HG03025 (cell line): ENCODE results near the gene PRPH2.
"Not testable (repeated sequence)": the region's sequence is repeated elsewhere in the genome, so short reads cannot be mapped to it uniquely, and the experiment has no call there.

Source experiments
- ATAC-seq: cut with Tn5 transposase; IDR thresholded peaks from one replicate; pipeline ENCODE4 v1.9.1; 2021; ENCODE audit warnings: mild to moderate bottlenecking, moderate library complexity; ENCODE audit not compliant: unreplicated experiment, low FRiP score

The PRPH2 gene

DNA sequence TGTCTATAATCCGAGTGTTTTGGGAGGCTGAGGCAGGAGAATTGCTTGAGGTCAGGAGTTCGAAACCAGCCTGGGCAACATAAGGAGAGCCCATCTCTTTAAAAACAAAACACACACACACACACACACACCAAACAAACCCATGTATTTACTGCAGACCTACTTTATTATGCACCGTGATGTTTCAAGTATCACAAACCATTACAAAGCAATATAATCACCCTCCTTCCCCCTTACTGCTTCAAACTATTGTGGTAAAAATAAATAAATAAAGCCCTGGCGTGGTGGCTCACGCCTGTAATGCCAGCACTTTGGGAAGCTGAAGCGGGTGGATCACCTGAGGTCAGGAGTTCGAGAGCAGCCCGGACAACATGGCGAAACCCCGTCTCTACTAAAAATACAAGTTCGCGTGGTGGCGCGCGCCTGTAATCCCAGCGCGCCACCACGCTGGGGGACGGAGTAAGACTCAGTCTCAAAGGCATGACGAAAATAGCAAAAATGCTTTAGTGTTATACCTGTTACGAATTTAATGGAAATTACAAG lies 22.0 kb upstream of the PRPH2 start:
- no peak for ATAC-seq

DNA sequence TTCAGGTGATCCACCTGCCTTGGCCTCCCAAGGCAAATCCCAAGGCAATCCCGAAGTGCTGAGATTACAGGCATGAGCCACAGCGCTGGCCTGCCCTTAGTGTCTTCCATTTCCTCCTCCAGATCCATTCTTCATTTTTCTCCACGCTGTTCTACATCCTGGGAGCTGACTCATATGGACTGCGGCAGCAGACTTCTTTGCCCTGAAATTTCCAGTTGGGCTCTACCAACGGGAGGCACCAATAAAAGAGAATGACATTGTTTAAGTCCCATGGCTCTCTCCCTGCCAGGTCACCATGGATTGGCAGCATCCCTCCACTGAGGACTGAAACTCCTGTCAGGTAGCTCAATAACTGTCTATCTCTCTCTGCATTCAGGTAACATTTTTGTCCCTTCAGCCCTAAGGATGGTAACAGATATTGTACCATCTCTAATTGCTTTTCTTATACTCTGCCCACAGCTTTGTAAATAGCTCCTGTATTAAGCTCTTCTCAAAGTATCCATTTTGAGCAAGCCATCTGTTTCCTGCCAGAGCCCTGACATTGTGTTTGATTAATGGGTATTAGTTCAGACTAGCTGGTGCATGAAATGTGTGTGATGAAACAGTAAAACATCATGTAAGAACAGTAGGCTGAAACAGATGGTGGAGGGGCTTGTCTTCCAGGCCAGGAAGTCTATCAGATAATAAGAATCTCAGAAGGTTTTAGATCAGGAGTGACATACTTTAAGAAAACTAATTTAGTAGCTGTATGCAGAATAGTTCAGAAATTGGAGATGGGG lies 19.9 kb upstream of the PRPH2 start:
- no peak for ATAC-seq

DNA sequence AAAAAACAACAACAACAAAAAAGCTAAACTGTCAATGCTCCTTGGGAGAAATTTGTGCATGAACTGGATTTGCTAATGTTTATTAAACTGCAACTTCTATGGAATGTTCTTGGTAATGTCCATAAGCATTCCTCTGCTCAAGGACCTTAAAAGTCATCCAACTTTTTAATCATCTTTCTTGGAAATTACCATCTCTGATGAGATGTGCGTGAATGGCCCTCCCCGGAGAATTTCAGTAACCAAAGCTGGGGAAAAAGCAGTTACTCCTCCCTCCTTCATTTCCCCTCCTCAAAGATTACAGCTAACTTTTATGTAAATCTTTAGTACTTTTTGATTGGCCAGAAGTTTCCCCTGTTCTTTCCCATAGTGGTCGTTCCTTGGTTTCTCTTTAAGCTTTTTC lies 18.3 kb upstream of the PRPH2 start:
- ATAC-seq, result no peak

DNA sequence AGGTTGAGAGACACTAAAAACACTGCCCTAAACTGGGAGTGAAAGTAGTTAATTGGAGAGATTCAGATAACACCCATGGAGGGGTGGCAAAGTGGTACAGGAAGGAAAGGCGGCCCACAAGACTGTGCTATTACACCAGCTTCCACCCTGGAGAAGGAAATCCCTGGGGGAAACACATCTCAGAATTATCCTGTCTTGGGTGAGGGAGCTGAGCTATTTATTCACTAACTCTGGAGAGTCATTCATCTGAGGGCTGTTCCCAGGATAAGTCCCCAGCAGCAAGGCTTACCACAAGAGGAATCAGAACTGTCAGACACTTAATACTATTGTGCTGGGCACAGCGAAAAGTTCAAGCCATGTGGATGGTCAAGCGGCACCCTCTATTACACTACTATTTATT lies 13.6 kb upstream of the PRPH2 start:
- no peak for ATAC-seq

DNA sequence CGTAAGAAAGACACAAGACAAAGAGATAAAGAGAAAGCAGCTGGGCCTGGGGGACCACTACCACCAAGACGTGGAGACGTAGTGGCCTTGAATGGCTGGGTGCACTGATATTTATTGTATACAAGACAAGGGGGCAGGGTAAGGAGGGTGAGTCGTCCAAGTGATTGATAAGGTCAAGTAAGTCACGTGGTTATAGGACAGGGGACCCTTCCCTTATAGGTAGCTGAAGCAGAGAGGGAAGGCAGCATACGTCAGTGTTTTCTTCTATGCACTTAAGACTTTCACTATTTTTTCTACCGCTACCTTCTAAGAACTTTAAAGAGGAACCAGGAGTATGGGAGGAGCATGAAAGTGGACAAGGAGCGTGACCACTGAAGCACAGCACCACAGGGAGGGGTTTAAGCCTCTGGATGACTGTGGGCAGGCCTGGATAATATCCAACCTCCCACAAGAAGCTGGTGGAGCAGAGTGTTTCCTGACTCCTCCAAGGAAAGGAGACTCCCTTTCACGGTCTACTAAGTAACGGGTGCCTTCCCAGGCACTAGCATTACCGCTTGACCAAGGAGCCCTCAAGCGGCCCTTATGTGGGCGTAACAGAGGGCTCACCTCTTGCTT lies 11.6 kb upstream of the PRPH2 start:
- not testable (repeated sequence) for ATAC-seq

DNA sequence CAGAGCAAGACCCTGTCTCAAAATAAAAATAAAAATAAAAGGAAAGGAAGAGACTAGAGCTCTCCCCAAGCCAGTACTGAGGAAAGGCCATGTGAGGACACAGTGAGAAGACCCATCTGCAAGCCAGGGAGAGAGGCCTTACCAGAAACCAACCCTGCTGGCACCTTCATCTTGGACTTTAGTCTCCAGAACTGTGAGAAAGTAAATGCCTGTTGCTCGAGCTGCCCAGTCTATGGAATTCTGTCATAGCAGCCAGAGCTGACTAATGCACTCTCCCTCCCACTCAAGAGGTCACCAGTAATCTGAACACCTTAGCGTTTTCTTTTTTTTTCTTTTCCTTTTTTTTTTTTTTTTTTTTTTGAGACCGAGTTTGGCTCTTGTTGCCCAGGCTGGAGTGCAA lies 7.3 kb upstream of the PRPH2 start:
- no peak for ATAC-seq

DNA sequence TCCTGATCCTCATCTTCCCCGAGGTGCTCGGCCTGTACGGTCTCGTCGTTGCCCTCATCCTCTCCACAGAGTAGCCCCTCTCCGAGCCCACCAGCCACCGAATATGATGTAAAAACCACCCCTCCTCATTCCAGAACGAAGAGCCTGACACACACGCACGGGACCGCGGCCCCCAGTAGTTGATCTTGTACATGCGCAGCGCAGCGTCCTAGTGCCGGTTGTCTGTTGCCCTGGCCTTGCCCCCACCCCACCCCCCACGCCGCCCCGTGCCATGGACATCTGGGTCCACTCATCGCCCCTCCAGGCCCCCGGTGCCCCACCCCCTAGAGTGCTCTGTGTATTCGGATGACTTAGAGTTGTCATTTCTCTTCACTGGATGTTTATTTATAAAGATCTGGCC lies 5.2 kb upstream of the PRPH2 start:
- no peak for ATAC-seq

DNA sequence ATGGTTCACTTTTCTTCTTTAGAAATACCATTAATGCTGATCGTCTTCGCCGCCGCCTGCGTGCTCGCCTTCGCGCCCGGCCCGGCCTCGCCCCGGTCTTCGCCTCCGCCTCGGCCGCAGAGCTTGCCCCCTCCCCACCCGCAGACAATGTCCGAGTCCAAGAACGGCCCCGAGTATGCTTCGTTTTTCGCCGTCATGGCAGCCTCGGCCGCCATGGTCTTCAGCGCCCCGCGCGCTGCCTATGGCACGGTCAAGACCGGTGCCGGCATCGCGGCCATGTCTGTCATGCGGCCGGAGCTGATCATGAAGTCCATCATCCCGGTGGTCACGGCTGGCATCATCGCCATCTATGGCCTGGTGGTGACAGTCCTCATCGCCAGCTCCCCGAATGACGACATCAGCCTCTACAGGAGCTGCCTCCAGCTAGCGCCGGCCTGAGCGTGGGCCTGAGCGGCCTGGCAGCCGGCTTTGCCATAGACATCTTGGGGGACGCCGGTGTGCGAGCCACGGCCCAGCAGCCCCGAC lies 4.8 kb upstream of the PRPH2 start:
- ATAC-seq, result no peak

DNA sequence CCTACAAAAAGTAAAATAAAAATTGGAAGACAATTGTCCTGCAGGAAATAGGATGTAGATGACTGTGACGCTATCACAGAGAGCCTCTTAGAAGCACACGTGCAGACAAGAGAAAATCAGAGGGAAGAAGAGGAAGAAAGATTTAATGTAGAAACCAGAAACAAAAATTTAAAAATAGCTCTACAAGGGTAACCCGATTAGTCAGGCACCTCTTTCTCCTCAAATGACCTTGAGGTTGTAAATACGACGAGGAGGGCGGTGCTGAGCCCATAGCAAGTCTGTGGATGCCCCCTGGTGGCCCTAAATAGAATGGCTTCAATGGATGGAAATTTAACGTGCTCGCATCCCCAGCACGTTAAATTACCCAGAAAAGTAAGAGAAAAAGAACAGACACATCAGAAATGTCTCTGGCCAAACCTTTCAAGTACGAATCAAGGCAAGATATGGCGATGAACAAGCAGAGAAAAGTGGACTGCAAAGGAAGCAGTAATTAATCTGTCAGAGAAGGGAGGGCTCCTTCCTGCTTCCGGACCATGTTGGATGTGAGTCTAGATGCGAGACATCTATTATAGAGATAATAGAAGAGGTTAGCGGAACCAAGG lies 4.2 kb upstream of the PRPH2 start:
- ATAC-seq, result peak; percentile 68

DNA sequence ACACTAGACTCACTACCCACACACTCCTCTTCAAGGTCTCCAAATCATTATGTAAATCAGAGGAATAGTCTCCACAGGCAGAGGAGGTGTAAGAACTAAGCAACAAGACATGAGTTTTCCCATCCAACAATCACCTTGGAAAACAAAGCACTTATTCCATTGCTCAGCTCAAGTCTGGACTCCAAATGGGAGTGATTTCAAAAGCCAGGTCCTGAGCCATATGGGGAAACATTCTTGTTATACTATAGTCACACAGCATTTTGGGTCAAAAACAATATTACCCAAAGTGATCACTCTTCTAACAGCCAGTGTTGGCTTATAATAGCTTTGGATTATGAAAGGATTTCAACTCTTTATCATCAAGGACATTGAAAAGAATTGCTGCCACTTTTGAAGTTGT lies 3.6 kb upstream of the PRPH2 start:
- ATAC-seq, result no peak

DNA sequence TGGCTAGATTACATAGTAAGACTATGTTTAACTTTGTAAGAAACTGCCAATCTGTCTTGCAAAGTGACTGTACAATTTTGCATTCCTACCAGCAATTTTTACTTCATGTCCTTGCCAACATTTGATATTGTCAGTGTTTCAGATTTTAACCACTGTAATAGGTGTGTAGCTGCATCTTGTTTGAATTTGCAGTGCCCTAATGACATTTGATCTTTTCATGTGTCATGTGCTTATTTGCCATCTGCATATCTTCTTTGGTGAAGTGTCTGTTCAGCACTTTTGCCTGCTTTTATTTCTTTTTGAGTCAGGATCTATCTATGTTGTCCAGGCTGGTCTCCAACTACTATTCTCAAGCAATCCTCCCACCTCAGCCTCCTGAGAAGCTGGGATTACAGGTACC lies 2.4 kb upstream of the PRPH2 start:
- ATAC-seq, result no peak

DNA sequence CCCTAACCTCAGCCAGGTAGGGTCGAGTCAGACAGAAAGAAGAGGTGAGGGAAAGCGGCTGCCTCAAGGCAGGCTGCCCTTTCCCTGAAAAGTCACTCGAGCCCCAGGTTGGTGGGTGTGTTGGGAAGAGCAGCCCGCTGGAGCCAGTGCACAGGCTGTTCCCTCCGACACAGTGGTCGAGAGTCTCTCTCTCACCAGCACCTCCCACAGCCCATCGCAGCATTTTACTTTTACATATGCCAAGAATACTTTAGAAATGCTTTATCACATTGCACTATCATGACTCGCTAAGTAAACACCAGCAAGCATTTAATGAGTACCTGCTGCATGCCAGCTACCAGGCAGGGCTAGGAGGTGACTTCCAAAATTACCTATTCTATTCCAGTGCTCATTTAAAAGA lies 1.7 kb downstream of the PRPH2 start:
- ATAC-seq, result no peak

DNA sequence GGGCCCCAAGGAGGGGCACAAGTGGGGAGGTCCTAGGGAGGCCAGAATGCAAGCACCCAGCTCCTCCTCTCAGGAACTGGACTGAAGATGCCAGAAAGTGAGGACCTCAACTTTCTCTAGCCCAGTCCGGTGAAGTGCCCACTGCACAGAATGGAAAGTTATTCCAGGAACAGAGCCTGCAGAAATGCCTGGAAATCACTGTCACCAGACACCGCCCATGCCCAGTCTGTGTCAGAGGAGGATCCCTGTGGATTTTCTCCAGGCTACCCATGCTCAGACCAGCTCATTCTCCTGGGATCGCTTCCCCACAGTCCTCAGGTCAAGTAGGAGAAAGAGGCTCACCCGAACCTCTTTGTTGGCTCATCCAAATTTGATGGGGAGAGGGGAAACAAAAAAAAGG lies 6.5 kb downstream of the PRPH2 start:
- no peak for ATAC-seq

DNA sequence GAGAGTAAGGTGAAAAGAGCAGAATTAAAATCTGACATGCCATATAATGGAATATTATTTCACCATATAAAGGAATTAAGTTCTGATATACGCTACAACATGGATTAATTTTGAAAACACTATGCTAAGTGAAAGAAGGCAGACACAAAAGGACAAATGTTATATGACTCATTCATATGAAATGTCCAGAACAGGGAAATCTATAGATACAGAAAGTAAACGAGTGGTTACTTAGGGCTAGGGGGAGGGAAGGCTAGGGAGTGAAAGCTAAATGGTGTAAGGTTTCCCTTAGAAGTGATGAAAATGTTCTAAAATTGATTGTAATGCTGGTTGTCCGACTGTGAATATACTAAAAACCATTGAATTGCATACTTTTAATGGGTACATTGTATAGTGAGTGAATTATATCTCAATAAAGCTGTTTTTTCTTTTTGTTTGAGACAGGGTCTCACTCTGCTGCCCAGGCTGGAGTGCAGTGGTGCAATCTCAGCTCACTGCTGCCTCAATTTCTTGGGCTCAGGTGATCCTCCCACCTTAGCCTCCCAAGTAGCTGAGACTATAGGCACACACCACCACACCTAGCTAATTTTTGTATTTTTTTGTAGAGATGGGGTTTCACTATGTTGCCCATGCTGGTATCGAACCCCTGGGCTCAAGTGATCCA lies 8.2 kb downstream of the PRPH2 start:
- no peak for ATAC-seq

DNA sequence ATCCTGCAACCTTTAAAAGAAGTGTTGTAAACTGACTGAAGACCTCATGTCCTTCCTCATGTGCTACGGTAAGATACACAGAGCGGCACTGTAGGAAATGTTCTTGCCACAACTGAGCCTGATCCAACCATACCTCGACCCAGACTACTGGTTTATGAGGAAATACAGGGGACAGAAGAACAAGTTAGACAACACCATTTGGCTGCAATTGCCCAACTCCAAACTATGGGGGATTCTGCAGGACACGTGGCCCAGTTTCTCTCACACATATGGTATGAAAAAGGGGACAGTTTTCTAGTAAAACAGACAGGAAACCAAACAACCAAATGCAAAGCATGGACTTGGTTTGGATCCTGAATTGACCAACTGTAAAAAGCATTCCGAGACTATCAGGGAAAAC lies 10.5 kb downstream of the PRPH2 start:
- ATAC-seq, result no peak

DNA sequence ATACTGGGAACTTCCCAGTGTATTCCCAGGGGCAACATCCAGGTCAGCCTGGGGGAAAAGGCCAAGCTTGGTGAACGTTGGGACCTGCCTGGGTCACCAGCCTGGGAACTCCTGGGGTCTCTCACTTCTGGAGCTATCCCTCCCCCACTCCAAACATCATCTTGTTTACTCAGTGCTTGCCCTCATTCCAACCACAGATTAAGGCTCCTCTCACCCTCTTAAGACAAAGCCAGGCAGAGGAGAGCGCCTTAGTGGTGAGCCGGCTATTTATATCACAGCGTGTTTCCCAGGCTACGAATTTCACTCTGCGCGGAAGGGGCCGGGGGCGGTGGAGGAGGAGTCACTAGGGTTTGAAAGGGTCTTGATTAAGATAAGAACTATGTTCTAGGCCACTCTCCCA lies 12.1 kb downstream of the PRPH2 start:
- no peak for ATAC-seq

DNA sequence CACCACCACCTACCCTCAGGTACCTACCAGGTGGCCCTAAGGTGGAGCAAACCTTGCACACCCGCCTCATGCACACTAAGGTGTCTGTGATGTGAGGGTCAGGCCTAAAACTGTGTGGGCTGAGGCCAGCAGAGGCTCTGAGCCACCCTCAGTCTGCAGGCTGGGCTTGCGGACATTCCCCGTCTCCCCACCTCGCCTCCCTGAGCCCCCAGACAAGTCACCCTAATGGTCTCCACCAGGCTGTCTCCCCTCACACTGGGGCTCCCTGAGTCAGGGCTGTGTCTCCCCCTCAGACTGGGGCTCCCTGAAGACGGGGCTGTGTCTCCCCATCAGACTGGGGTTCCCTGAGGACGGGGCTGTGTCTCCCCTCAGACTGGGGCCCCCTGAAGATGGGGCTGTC lies 12.5 kb downstream of the PRPH2 start:
- no peak for ATAC-seq

DNA sequence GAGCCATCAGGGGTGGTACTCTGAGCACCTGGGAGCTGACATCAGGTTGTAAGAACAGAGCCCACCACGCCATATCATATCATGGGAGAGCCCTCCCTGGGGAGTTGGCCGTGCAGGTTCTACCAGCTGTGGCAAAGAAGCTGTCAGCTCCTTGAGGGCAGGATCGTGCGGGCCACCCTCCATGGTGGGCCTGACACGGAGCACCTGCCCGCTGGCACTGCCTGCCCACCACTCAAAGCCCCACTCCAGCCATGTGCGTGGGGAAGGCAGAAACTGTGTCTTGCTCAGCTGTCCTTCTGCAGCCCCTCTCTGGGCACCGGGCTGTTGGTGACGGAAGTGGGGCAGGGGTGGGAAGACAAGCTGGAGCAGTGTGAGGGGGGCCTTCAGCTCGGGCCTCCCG lies 14.3 kb downstream of the PRPH2 start:
- no peak for ATAC-seq

DNA sequence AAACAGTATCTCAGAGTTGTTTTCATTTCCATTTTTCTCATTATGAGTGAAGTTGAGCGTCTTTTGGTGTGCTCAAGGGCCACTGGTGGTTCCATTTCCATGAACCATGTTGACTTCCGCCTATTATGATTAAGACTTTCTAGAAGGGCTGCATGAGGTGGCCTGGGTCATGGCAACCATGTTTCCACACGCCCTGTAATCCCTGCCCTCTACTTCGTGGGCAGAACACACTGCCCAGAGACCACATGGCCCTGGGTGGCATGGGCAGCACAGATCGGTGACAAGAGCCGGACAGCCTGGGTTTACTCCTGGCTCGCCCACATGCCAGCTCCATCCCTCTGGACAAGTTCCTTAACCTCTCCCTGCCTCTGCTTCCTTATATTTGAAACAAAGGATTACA lies 14.8 kb downstream of the PRPH2 start:
- ATAC-seq, result no peak

DNA sequence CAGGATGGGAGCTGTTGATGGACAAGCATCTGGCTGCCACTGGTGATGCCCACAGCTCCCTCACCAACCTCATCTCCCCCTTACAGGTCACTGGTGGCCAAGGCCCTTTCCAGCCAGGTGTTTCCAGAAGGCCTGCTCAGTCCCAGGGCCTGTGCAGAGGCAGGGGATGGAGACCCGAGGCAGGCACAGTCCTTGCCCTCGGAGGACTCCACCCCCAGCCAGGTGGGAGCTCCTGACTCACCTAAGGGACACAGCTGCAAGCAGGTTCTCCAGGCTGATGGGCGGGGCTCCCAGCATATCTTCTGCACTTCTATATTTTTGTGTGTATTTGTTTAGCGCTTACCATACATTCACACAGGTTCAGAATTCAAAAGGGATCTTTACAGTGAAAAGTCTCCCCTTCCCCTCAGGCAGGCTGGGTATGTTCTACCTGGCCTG lies 17.4 kb downstream of the PRPH2 start:
- ATAC-seq, result no peak
